Smooth muscle cell (in vitro differentiated cells): Measurements from ENCODE around the gene PANK1. TPM values are rescaled to one million over a fixed set of nuclear protein-coding genes. Genes with fewer than 3 reads are reported as not detected.

Source experiments
- DNase-seq: peaks from one replicate; lab custom pipeline; 2025; ENCODE audit not compliant: unreplicated experiment; lab: John Stamatoyannopoulos, UW
- H2AFZ ChIP-seq: fragments of 200-600 bp; sonication (generic); 2 replicates; pipeline ENCODE4 v1.6.0; 2016; ENCODE audit warnings: antibody characterized with exemption, low read depth, mild to moderate bottlenecking
- H3F3A ChIP-seq: fragments of 200-600 bp; sonication (generic); 2 replicates; pipeline ENCODE4 v1.6.0; 2017; ENCODE audit warnings: antibody characterized with exemption, low read depth
- H3K27ac ChIP-seq: fragments of 200-600 bp; sonication (generic); 2 replicates; pipeline ENCODE4 v1.5.1; 2016; ENCODE audit warnings: low read depth, mild to moderate bottlenecking
- H3K27me3 ChIP-seq: fragments of 200-600 bp; sonication (generic); 2 replicates; pipeline ENCODE4 v1.6.1; 2016; ENCODE audit warnings: low read depth, mild to moderate bottlenecking
- H3K36me3 ChIP-seq: fragments of 200-600 bp; sonication (generic); 2 replicates; pipeline ENCODE4 v1.5.1; 2016; ENCODE audit warnings: low read depth
- H3K4me1 ChIP-seq: fragments of 200-600 bp; sonication (generic); 2 replicates; pipeline ENCODE4 v1.5.1; 2016; ENCODE audit warnings: low read depth
- H3K4me2 ChIP-seq: fragments of 200-600 bp; sonication (generic); 2 replicates; pipeline ENCODE4 v1.6.0; 2016; ENCODE audit warnings: mild to moderate bottlenecking
- H3K4me3 ChIP-seq: fragments of 200-600 bp; sonication (generic); 2 replicates; pipeline ENCODE4 v1.5.1; 2016; ENCODE audit warnings: mild to moderate bottlenecking
- H3K79me2 ChIP-seq: fragments of 200-600 bp; sonication (generic); 2 replicates; pipeline ENCODE4 v1.6.0; 2016; ENCODE audit warnings: low read depth, mild to moderate bottlenecking
- H3K9ac ChIP-seq: fragments of 200-600 bp; sonication (generic); 2 replicates; pipeline ENCODE4 v1.6.0; 2016; ENCODE audit warnings: low read depth
- H3K9me3 ChIP-seq: fragments of 200-600 bp; sonication (generic); replicated peaks from 2 replicates; pipeline ENCODE4 v1.5.1; 2016; ENCODE audit warnings: low read depth
- H4K20me1 ChIP-seq: fragments of 200-600 bp; sonication (generic); 2 replicates; pipeline ENCODE4 v1.6.0; 2016; ENCODE audit warnings: low read depth
- CTCF ChIP-seq: fragments of 200-600 bp; sonication (generic); IDR thresholded peaks from 2 replicates; pipeline ENCODE4 v1.5.1; 2017; ENCODE audit warnings: borderline replicate concordance, mild to moderate bottlenecking, antibody characterized with exemption; ENCODE audit not compliant: insufficient read depth, poor library complexity, severe bottlenecking
- WGBS: methylation state at CpG from one replicate; pipeline ENCODE4 v1.1.7; 2016; ENCODE audit warnings: low lambda C conversion rate; 5-methylcytosine and 5-hydroxymethylcytosine counted together
- polyA plus RNA-seq: library from polyadenylated mRNA; unstranded; fragments of >200 nt; fragmentation: Nextera tagmentation; extraction: Ambion mirVana; gene quantifications from 2 replicates; pipeline ENCODE4 v1.2.1, GENCODE V29; 2016
- total RNA-seq: library from RNA; depleted of rRNA; stranded (reverse); fragments of >200 nt; gene quantifications from 2 replicates; pipeline ENCODE4 v1.2.3, GENCODE V29; 2014

Gene PANK1
- total and polyA plus RNA-seq, 2 experiments from 2014 or later = 8.6 to 14.1 TPM

GRCh38 chr10:89609833-89610346 is 35.2 kb downstream of the PANK1 start:
- DNase-seq = no peak
- H3K79me2 ChIP-seq = peaks cover 2% of the 10 kb centered on the region
- no peak overlapping the region for H3K9ac ChIP-seq

GRCh38 chr10:89604200-89604599 is 40.8 kb downstream of the PANK1 start:
- WGBS = 84% methylated on average over 5 of the region's 5 CpGs

More at GRCh38 chr10:89609833-89610346, 35.2 kb downstream of the PANK1 start:
- H3K36me3 ChIP-seq = peaks cover 7% of the 10 kb centered on the region
- no peak overlapping the region for H2AFZ ChIP-seq
- H3K4me2 ChIP-seq = no peak overlapping the region
- no peak overlapping the region for H3K4me3 ChIP-seq
- no peaks in the 10 kb centered on the region for H3K4me1 ChIP-seq
- TF ChIP-seq CTCF = no peak
- H3K9me3 ChIP-seq = no peaks in the 10 kb centered on the region
- no peaks in the 10 kb centered on the region for H3K27me3 ChIP-seq
- 28% methylated on average over 2 of the region's 2 CpGs for WGBS
- H3F3A ChIP-seq = no peaks in the 10 kb centered on the region
- peaks cover 6% of the 10 kb centered on the region for H4K20me1 ChIP-seq
- no peak overlapping the region for H3K27ac ChIP-seq

GRCh38 chr10:89602919-89603318 is 42.1 kb downstream of the PANK1 start:
- Histone ChIP-seq H3K27me3 (no peaks in the 10 kb centered on the region), H3K79me2 (no peaks in the 10 kb centered on the region), H3K36me3 (no peaks in the 10 kb centered on the region), H4K20me1 (peaks cover 6% of the 10 kb centered on the region), H2AFZ (no peak overlapping the region), H3F3A (no peaks in the 10 kb centered on the region), H3K27ac (no peak overlapping the region), H3K4me3 (no peak overlapping the region), H3K4me1 (no peaks in the 10 kb centered on the region), H3K9me3 (no peaks in the 10 kb centered on the region), H3K4me2 (no peak overlapping the region), H3K9ac (no peak overlapping the region)
- WGBS = 93% methylated on average over 2 of the region's 2 CpGs
- TF ChIP-seq CTCF = no peak
- no peak for DNase-seq

More at GRCh38 chr10:89604200-89604599, 40.8 kb downstream of the PANK1 start:
- no peak overlapping the region for H3K27ac ChIP-seq
- H3K36me3 ChIP-seq = no peaks in the 10 kb centered on the region
- H3K27me3 ChIP-seq = no peaks in the 10 kb centered on the region
- H3K79me2 ChIP-seq = no peaks in the 10 kb centered on the region
- peaks cover 6% of the 10 kb centered on the region for H4K20me1 ChIP-seq
- no peak overlapping the region for H3K9ac ChIP-seq
- DNase-seq = no peak
- H3K9me3 ChIP-seq = no peaks in the 10 kb centered on the region
- no peak for TF ChIP-seq CTCF
- no peak overlapping the region for H2AFZ ChIP-seq
- H3F3A ChIP-seq = no peaks in the 10 kb centered on the region
- H3K4me2 ChIP-seq = no peak overlapping the region
- no peaks in the 10 kb centered on the region for H3K4me1 ChIP-seq
- no peak overlapping the region for H3K4me3 ChIP-seq

- H3K9me3 ChIP-seq = no peaks in the 10 kb centered on the region
- H3K4me2 ChIP-seq = no peak overlapping the region
- DNase-seq = no peak
- no peak overlapping the region for H3K27ac ChIP-seq
- no peak overlapping the region for H2AFZ ChIP-seq
- H3K9ac ChIP-seq = no peak overlapping the region
- 94% methylated on average over 2 of the region's 2 CpGs for WGBS
- no peaks in the 10 kb centered on the region for H3K36me3 ChIP-seq
- no peaks in the 10 kb centered on the region for H3K4me1 ChIP-seq
- H3K4me3 ChIP-seq = no peak overlapping the region
- H4K20me1 ChIP-seq = peaks cover 6% of the 10 kb centered on the region
- no peaks in the 10 kb centered on the region for H3K27me3 ChIP-seq
- no peaks in the 10 kb centered on the region for H3K79me2 ChIP-seq
- no peaks in the 10 kb centered on the region for H3F3A ChIP-seq
- TF ChIP-seq CTCF = no peak
Measured at GRCh38 chr10:89601728-89602361, 43.2 kb downstream of the PANK1 start.
